Measurements from ENCODE around the gene PAXIP1. TPM values are rescaled to one million over a fixed set of nuclear protein-coding genes. Genes with fewer than 3 reads are reported as not detected.

The PAXIP1 gene
- total and polyA plus RNA-seq, 4 experiments from 2014 or later = 0.98 to 18.8 (median 9.2) TPM

DNA sequence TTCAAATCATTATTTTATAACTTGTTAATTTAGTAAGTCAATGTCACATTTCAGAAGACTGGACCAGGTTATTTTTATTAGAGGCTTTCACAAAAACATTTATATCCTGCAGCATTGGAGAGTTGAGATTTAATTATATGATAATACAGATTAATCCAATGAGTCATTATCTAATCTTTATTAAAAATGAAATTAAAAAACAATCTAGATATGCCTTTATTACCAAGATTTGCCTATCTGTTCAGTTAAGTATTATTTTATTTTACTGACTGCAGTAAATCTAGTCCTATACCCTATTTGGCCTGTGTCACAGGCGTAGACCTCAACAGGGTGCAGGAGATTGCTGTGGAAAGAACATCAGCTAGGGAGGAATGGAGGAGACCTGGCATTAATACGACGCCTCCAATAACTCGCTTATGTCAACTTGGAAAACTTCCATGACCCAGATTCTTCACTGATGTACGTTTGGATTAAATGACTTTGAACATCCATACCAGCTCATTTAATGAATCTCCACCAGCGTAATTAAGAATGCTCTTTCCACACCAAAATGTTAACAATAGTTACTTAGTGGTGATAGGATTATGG, 18.2 kb downstream of the PAXIP1 start:
- Mint-ChIP-seq H3K36me3 (peaks cover 12 to 16% of the 10 kb centered on the region in 2 donors), H3K27me3 (no peaks in the 10 kb centered on the region), H3K4me3 (no peak overlapping the region), H3K27ac (no peak overlapping the region), H3K4me1 (peaks cover 0 to 15% (median 4%) of the 10 kb centered on the region in 4 donors), H3K9me3 (no peaks in the 10 kb centered on the region)
- H3K4me1 ChIP-seq (ENCODE audit: insufficient read depth, low read length) = no peaks in the 10 kb centered on the region
- no peaks in the 10 kb centered on the region for H3K36me3 ChIP-seq (ENCODE audit: insufficient read depth, low read length)
- H3K27me3 ChIP-seq (ENCODE audit: insufficient read depth, low read length) = no peaks in the 10 kb centered on the region
- DNase-seq = no peak
- CTCF ChIA-PET (ENCODE audit: partially characterized antibody) = interaction anchor here (0.8 kb wide), 1 partner anchor 1899 kb away, joined by 3 read pairs; no protein-coding TSS in a partner anchor
- no peak overlapping the region for H3K4me3 ChIP-seq (ENCODE audit: low read length in 2 of 2)
- intact Hi-C loops (cut with micrococcal nuclease) = no loop called here
- no peaks in the 10 kb centered on the region for H3K9me3 ChIP-seq (ENCODE audit: control insufficient read depth in 1 of 2, low read length in 2 of 2)
- H3K27ac ChIP-seq (ENCODE audit: low read depth, low read length) = no peak overlapping the region
- POLR2A ChIA-PET (ENCODE audit: partially characterized antibody) = no interaction called here

DNA sequence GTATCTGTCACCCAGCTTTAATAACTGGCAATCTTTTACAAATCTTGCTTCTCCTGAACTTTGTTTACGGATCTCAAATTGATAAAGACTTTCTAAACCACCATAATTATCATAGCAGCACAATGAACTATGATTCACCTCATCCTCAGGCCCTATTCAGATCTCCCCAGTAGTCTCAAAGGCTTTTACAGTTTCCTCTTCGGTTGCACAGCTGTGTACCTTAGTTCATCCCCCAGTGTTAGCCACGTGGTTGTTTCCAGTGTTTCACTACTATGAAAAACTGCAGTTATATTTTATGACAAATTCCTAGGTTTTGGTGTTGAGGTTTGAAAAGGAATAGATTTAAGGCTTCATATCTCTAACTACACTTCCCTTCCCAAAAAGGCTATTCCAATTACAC, 24.9 kb downstream of the PAXIP1 start:
- no peak overlapping the region for H3K27ac ChIP-seq (ENCODE audit: low read depth, low read length)
- Mint-ChIP-seq H3K9me3 (no peaks in the 10 kb centered on the region), H3K4me1 (peaks cover 0 to 11% (median 9%) of the 10 kb centered on the region in 4 donors), H3K36me3 (peaks cover 28 to 38% of the 10 kb centered on the region in 2 donors), H3K27me3 (no peaks in the 10 kb centered on the region), H3K27ac (no peak overlapping the region), H3K4me3 (no peak overlapping the region)
- intact Hi-C loops (cut with micrococcal nuclease) = no loop called here
- no peaks in the 10 kb centered on the region for H3K4me1 ChIP-seq (ENCODE audit: insufficient read depth, low read length)
- no peaks in the 10 kb centered on the region for H3K27me3 ChIP-seq (ENCODE audit: insufficient read depth, low read length)
- no peaks in the 10 kb centered on the region for H3K36me3 ChIP-seq (ENCODE audit: insufficient read depth, low read length)
- ChIA-PET CTCF (ENCODE audit: partially characterized antibody) (interaction anchor here (1.8 kb wide), 1 partner anchor 64 kb away, joined by 6 read pairs; no protein-coding TSS in a partner anchor), POLR2A (ENCODE audit: partially characterized antibody) (no interaction called here)
- no peaks in the 10 kb centered on the region for H3K9me3 ChIP-seq (ENCODE audit: control insufficient read depth in 1 of 2, low read length in 2 of 2)
- no peak for DNase-seq
- no peak overlapping the region for H3K4me3 ChIP-seq (ENCODE audit: low read length in 2 of 2)

DNA sequence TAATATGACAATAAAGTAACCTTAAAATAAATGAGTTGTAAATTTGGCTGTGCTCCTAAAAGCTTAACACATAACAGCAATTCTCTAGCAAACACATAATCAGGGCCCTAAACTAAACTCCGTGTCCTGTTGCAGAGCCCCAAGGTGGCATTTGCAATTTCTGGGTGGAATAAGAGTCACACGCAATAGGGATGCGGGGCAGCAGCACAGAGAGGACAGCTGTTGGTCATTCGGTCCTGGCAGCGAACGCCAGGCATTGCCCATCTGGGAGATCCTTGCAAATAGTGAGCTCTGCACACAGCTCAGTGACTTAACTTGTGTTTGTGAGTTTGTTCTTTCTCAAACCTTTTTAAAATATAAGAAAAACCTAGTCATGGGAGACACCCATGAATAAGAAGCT, 25.7 kb downstream of the PAXIP1 start:
- Mint-ChIP-seq H3K4me1 (peaks cover 0 to 16% (median 11%) of the 10 kb centered on the region in 4 donors), H3K27ac (peak overlapping the region in 1 of 7 donors; percentile 20), H3K9me3 (no peaks in the 10 kb centered on the region), H3K27me3 (no peaks in the 10 kb centered on the region), H3K36me3 (peaks cover 28 to 42% of the 10 kb centered on the region in 2 donors), H3K4me3 (no peak overlapping the region)
- Histone ChIP-seq H3K9me3 (ENCODE audit: control insufficient read depth in 1 of 2, low read length in 2 of 2) (no peaks in the 10 kb centered on the region), H3K4me1 (ENCODE audit: insufficient read depth, low read length) (no peaks in the 10 kb centered on the region), H3K4me3 (ENCODE audit: low read length in 2 of 2) (no peak overlapping the region), H3K27me3 (ENCODE audit: insufficient read depth, low read length) (no peaks in the 10 kb centered on the region), H3K36me3 (ENCODE audit: insufficient read depth, low read length) (no peaks in the 10 kb centered on the region), H3K27ac (ENCODE audit: low read depth, low read length) (no peak overlapping the region)
- intact Hi-C loops (cut with micrococcal nuclease) = no loop called here
- CTCF ChIA-PET (ENCODE audit: partially characterized antibody) = interaction anchor here (1.3 to 1.8 kb wide), 3 partner anchors 49 to 368 kb away, joined by 3 to 6 read pairs (median 4); no protein-coding TSS in a partner anchor
- no peak for DNase-seq
- POLR2A ChIA-PET (ENCODE audit: partially characterized antibody) = no interaction called here

DNA sequence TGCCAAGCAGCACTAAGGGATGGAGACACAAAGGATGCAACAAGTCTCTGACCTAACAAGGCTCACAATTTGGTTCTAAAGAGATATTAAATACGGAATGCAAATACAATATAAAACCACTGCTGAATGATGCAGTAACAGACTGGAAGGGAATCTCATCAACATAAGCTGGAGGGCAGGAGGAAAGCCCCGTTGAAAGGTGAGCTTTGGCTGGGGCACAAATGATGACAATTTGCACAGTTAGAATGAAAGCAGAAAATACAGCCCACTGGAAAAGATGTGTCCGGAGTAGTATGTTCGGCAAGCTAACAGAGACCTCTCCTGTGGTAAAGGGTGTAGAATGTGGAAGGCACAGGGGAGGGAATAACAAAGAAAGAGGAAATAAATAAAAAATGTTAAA, 26.1 kb downstream of the PAXIP1 start:
- H3K27ac ChIP-seq (ENCODE audit: low read depth, low read length) = no peak overlapping the region
- no peak for DNase-seq
- no peaks in the 10 kb centered on the region for H3K36me3 ChIP-seq (ENCODE audit: insufficient read depth, low read length)
- no peak overlapping the region for H3K4me3 Mint-ChIP-seq
- H3K9me3 Mint-ChIP-seq = no peaks in the 10 kb centered on the region
- ChIA-PET POLR2A (ENCODE audit: partially characterized antibody) (no interaction called here), CTCF (ENCODE audit: partially characterized antibody) (interaction anchor here (0.5 to 1.8 kb wide), 4 partner anchors 49 to 624 kb away, joined by 3 to 6 read pairs (median 4); no protein-coding TSS in a partner anchor)
- peak overlapping the region in 1 of 7 donors; percentile 59 for H3K27ac Mint-ChIP-seq
- intact Hi-C loops (cut with micrococcal nuclease) = no loop called here
- no peaks in the 10 kb centered on the region for H3K9me3 ChIP-seq (ENCODE audit: control insufficient read depth in 1 of 2, low read length in 2 of 2)
- H3K4me3 ChIP-seq (ENCODE audit: low read length in 2 of 2) = no peak overlapping the region
- no peaks in the 10 kb centered on the region for H3K4me1 ChIP-seq (ENCODE audit: insufficient read depth, low read length)
- no peaks in the 10 kb centered on the region for H3K27me3 Mint-ChIP-seq
- peaks cover 0 to 16% (median 11%) of the 10 kb centered on the region in 4 donors for H3K4me1 Mint-ChIP-seq
- peaks cover 29 to 42% of the 10 kb centered on the region in 2 donors for H3K36me3 Mint-ChIP-seq
- no peaks in the 10 kb centered on the region for H3K27me3 ChIP-seq (ENCODE audit: insufficient read depth, low read length)

DNA sequence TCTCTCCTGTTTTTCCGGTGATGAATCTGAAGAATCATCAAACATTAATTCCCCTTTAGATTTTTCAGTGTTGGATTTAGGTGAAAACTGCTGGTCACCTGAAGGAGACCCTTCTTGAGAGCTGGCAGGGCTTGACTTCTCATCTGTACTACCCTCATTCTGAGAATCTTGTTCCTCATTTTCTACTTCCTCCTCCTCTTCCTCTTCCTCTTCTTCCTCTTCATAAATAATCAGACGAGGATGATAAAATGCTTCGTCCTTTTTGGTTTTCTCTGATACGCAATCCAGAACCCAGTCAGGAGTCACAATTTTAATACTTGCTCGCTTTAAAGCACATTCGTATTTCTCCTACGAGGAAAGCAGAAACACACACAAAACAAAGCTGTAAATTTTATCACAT, 26.9 kb downstream of the PAXIP1 start:
- H3K27ac Mint-ChIP-seq = peak overlapping the region in 1 of 7 donors; percentile 21
- intact Hi-C loops (cut with micrococcal nuclease) = no loop called here
- POLR2A ChIA-PET (ENCODE audit: partially characterized antibody) = no interaction called here
- peaks cover 36 to 46% of the 10 kb centered on the region in 2 donors for H3K36me3 Mint-ChIP-seq
- CTCF ChIA-PET (ENCODE audit: partially characterized antibody) = interaction anchor here (0.5 to 1.8 kb wide), 4 partner anchors 48 to 624 kb away, joined by 3 to 6 read pairs (median 4); no protein-coding TSS in a partner anchor
- H3K4me1 ChIP-seq (ENCODE audit: insufficient read depth, low read length) = no peaks in the 10 kb centered on the region
- H3K4me3 Mint-ChIP-seq = no peak overlapping the region
- peaks cover 2% of the 10 kb centered on the region for H3K36me3 ChIP-seq (ENCODE audit: insufficient read depth, low read length)
- H3K9me3 ChIP-seq (ENCODE audit: control insufficient read depth in 1 of 2, low read length in 2 of 2) = no peaks in the 10 kb centered on the region
- no peaks in the 10 kb centered on the region for H3K27me3 ChIP-seq (ENCODE audit: insufficient read depth, low read length)
- no peak overlapping the region for H3K4me3 ChIP-seq (ENCODE audit: low read length in 2 of 2)
- H3K27ac ChIP-seq (ENCODE audit: low read depth, low read length) = no peak overlapping the region
- H3K4me1 Mint-ChIP-seq = peaks cover 0 to 21% (median 13%) of the 10 kb centered on the region in 4 donors
- H3K9me3 Mint-ChIP-seq = no peaks in the 10 kb centered on the region
- H3K27me3 Mint-ChIP-seq = no peaks in the 10 kb centered on the region
- DNase-seq = no peak

DNA sequence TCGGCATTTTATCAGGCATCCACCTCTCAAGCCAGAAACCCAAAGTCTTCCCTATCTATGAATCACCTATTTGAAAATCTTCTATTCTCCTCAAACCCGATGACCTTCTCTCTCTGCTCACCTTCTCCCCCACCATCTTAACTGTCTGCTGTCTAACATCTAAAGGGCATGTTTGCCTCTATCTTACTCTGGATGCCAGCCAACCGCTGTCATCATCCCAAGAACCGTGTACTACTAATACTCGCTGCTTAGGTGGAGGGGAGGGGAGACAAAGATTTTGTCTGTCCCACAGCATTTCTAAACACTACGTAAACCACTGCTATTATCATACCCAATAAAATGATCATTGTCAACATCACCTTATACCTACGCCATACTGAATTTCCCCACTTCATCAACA, 29.5 kb downstream of the PAXIP1 start:
- intact Hi-C loops (cut with micrococcal nuclease) = no loop called here
- no peaks in the 10 kb centered on the region for H3K9me3 Mint-ChIP-seq
- CTCF ChIA-PET (ENCODE audit: partially characterized antibody) = no interaction called here
- H3K27me3 Mint-ChIP-seq = no peaks in the 10 kb centered on the region
- Histone ChIP-seq H3K4me1 (ENCODE audit: insufficient read depth, low read length) (no peaks in the 10 kb centered on the region), H3K27ac (ENCODE audit: low read depth, low read length) (no peak overlapping the region), H3K4me3 (ENCODE audit: low read length in 2 of 2) (no peak overlapping the region), H3K36me3 (ENCODE audit: insufficient read depth, low read length) (peaks cover 13% of the 10 kb centered on the region), H3K9me3 (ENCODE audit: control insufficient read depth in 1 of 2, low read length in 2 of 2) (no peaks in the 10 kb centered on the region), H3K27me3 (ENCODE audit: insufficient read depth, low read length) (no peaks in the 10 kb centered on the region)
- peaks cover 37 to 51% of the 10 kb centered on the region in 2 donors for H3K36me3 Mint-ChIP-seq
- peaks cover 0 to 29% (median 17%) of the 10 kb centered on the region in 4 donors for H3K4me1 Mint-ChIP-seq
- DNase-seq = no peak
- H3K27ac Mint-ChIP-seq = peak overlapping the region in 3 of 7 donors; percentile 24 to 31 (median 30)
- POLR2A ChIA-PET (ENCODE audit: partially characterized antibody) = no interaction called here
- H3K4me3 Mint-ChIP-seq = no peak overlapping the region

DNA sequence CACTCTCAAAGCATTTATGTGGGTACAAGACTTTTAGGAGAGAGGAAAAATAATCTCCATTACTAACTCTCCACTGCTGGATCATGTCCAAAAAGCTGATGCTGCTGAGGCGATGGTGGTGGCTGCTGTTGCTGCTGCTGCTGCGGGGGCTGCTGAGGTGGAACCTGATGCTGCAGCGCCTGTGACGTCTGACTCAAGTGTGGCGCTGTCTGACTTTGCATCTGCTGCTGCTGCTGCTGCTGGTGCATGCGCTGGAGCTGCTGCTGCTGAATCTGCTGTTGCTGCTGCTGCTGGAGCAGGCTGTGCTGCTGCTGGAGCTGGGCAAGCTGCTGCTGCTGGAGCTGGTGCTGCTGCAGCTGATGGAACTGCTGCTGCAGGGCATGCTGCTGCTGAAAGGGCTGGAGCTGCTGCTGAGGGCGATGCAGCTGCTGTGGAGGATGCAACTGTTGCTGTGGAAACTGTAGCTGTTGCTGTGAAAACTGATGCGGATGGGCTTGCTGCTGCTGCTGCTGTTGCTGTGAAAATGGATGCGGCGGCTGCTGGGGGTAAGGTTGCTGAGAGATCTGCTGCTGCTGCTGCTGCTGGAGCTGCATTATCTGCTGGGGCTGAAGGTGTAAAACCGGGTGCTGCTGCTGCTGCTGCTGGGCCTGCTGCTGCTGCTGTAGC, 34.5 kb downstream of the PAXIP1 start:
- H3K9me3 ChIP-seq (ENCODE audit: control insufficient read depth in 1 of 2, low read length in 2 of 2) = no peaks in the 10 kb centered on the region
- H3K27ac ChIP-seq (ENCODE audit: low read depth, low read length) = no peak overlapping the region
- intact Hi-C loops (cut with micrococcal nuclease) = no loop called here
- no peak for DNase-seq
- peak overlapping the region in 2 of 7 donors; percentile 66 to 68 for H3K27ac Mint-ChIP-seq
- no peaks in the 10 kb centered on the region for H3K4me1 ChIP-seq (ENCODE audit: insufficient read depth, low read length)
- CTCF ChIA-PET (ENCODE audit: partially characterized antibody) = interaction anchor here (1.5 kb wide), 1 partner anchor 15 kb away, joined by 6 read pairs; no protein-coding TSS in a partner anchor
- peak overlapping the region in 1 of 8 donors; percentile 51 for H3K4me3 Mint-ChIP-seq
- no peak overlapping the region for H3K4me3 ChIP-seq (ENCODE audit: low read length in 2 of 2)
- H3K36me3 ChIP-seq (ENCODE audit: insufficient read depth, low read length) = peaks cover 22% of the 10 kb centered on the region
- H3K36me3 Mint-ChIP-seq = peaks cover 43 to 73% of the 10 kb centered on the region in 2 donors
- H3K27me3 ChIP-seq (ENCODE audit: insufficient read depth, low read length) = no peaks in the 10 kb centered on the region
- POLR2A ChIA-PET (ENCODE audit: partially characterized antibody) = interaction anchor here (0.6 kb wide), 1 partner anchor 94 kb away, joined by 3 read pairs; no protein-coding TSS in a partner anchor
- no peaks in the 10 kb centered on the region for H3K9me3 Mint-ChIP-seq
- no peaks in the 10 kb centered on the region for H3K27me3 Mint-ChIP-seq
- peaks cover 0 to 23% (median 10%) of the 10 kb centered on the region in 4 donors for H3K4me1 Mint-ChIP-seq
